ENCODE data around the gene KCNMB4. TPM values are rescaled to one million over a fixed set of nuclear protein-coding genes. Genes with fewer than 3 reads are reported as not detected.

KCNMB4 gene
- total RNA-seq, 1 experiment from 2014 or later: 3.0 TPM

DNA sequence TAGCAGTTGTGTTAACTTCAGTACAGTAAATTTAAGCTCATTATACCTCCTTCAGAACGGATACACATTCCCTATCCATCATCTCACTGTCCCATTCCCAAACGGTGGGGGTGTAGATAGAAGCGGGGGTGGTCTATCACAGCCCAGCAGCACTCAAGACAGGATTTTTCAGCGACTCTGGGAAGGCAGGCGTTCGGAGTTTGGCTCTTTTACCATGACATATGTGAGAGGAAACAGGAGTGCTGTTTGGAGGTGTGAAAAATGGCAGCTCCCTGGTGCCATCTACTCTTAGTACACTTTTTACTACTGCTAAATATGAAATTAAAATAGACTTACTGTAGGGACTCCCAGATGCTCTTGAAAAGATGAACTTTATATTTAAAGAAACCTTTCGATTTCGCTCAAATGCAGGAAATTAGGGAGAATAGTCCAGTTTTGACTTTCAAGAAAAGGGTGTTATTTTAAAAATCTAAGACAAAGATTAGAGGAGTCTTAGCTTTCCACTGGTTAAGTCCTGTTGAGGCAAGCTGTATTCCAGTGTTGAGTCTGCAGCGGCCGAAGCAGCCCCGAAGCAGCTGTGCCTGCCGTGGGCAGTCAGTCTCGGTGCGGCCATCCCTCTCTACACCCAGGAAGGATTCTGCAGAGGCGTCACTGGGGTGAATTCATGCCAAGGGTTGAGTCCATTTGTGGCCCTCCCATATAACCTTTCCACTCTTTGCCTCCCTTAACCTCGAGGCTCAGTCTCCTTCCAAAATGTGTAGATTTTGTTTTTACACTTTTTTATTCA lies 42.1 kb downstream of the KCNMB4 start:
- BruUV-seq (replicated peaks): no TSS peak
- Histone ChIP-seq H3K4me1 (ENCODE audit: insufficient read depth, low read length) (no peaks in the 10 kb centered on the region), H3K9me3 (ENCODE audit: low read length) (no peaks in the 10 kb centered on the region), H3K9me2 (replicated peaks; ENCODE audit: low read length) (no peaks in the 10 kb centered on the region), H3F3A (ENCODE audit: low read length, unreplicated experiment) (no peaks in the 10 kb centered on the region), H3K4me2 (ENCODE audit: low read length) (no peak overlapping the region), H3K4me3 (ENCODE audit: low read length) (no peak overlapping the region), H3K27ac (ENCODE audit: low read length) (no peak overlapping the region), H4K20me1 (ENCODE audit: low read length) (no peaks in the 10 kb centered on the region), H3K79me2 (ENCODE audit: low read length) (no peaks in the 10 kb centered on the region), H3K9ac (ENCODE audit: low read length) (no peak overlapping the region), H3K36me3 (ENCODE audit: low read depth, low read length) (no peaks in the 10 kb centered on the region), H3K27me3 (ENCODE audit: low read length) (no peaks in the 10 kb centered on the region), H2AFZ (ENCODE audit: low read length) (no peak overlapping the region)
- ATAC-seq (no peak), DNase-seq (no peak)
- intact Hi-C loops (cut with micrococcal nuclease): no loop called here
- ChIA-PET CTCF (interaction anchor here (0.6 kb wide), 1 partner anchor 145 kb away, joined by 6 read pairs; no protein-coding TSS in a partner anchor), POLR2A (ENCODE audit: unreplicated experiment) (no interaction called here)
- TF ChIP-seq, protein P1, sequence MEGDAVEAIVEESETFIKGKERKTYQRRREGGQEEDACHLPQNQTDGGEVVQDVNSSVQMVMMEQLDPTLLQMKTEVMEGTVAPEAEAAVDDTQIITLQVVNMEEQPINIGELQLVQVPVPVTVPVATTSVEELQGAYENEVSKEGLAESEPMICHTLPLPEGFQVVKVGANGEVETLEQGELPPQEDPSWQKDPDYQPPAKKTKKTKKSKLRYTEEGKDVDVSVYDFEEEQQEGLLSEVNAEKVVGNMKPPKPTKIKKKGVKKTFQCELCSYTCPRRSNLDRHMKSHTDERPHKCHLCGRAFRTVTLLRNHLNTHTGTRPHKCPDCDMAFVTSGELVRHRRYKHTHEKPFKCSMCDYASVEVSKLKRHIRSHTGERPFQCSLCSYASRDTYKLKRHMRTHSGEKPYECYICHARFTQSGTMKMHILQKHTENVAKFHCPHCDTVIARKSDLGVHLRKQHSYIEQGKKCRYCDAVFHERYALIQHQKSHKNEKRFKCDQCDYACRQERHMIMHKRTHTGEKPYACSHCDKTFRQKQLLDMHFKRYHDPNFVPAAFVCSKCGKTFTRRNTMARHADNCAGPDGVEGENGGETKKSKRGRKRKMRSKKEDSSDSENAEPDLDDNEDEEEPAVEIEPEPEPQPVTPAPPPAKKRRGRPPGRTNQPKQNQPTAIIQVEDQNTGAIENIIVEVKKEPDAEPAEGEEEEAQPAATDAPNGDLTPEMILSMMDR (conservative IDR thresholded peaks at IDR 0.05; ENCODE audit: low read depth, low read length): no peak
- TF ChIP-seq EZH2 (IDR thresholded peaks at IDR 0.05; ENCODE audit: low read length, unreplicated experiment) (no peak), EZH2phosphoT487 (IDR thresholded peaks at IDR 0.05; ENCODE audit: borderline replicate concordance, low read length) (no peak)

- intact Hi-C loops (cut with micrococcal nuclease): no loop called here
- no TSS peak for BruUV-seq (replicated peaks)
- no peak overlapping the region for H3K9ac ChIP-seq (ENCODE audit: low read length)
- H3K27me3 ChIP-seq (ENCODE audit: low read length): no peaks in the 10 kb centered on the region
- CTCF ChIA-PET: no interaction called here
- no peak overlapping the region for H3K4me3 ChIP-seq (ENCODE audit: low read length)
- H2AFZ ChIP-seq (ENCODE audit: low read length): no peak overlapping the region
- H3K27ac ChIP-seq (ENCODE audit: low read length): no peak overlapping the region
- H3K79me2 ChIP-seq (ENCODE audit: low read length): no peaks in the 10 kb centered on the region
- TF ChIP-seq EZH2 (IDR thresholded peaks at IDR 0.05; ENCODE audit: low read length, unreplicated experiment): no peak
- TF ChIP-seq, protein P1 (conservative IDR thresholded peaks at IDR 0.05; ENCODE audit: low read depth, low read length): no peak
- TF ChIP-seq EZH2phosphoT487 (IDR thresholded peaks at IDR 0.05; ENCODE audit: borderline replicate concordance, low read length): no peak
- DNase-seq (no peak), ATAC-seq (no peak)
- H3K4me1 ChIP-seq (ENCODE audit: insufficient read depth, low read length): no peaks in the 10 kb centered on the region
- H3K9me3 ChIP-seq (ENCODE audit: low read length): no peaks in the 10 kb centered on the region
- no peaks in the 10 kb centered on the region for H4K20me1 ChIP-seq (ENCODE audit: low read length)
- no peak overlapping the region for H3K4me2 ChIP-seq (ENCODE audit: low read length)
- POLR2A ChIA-PET (ENCODE audit: unreplicated experiment): no interaction called here
- H3K36me3 ChIP-seq (ENCODE audit: low read depth, low read length): no peaks in the 10 kb centered on the region
- no peaks in the 10 kb centered on the region for H3F3A ChIP-seq (ENCODE audit: low read length, unreplicated experiment)
- H3K9me2 ChIP-seq (replicated peaks; ENCODE audit: low read length): no peaks in the 10 kb centered on the region
These were observed 49.9 kb downstream of the KCNMB4 start for GRCh38 chr12:70415987-70416386.

DNA sequence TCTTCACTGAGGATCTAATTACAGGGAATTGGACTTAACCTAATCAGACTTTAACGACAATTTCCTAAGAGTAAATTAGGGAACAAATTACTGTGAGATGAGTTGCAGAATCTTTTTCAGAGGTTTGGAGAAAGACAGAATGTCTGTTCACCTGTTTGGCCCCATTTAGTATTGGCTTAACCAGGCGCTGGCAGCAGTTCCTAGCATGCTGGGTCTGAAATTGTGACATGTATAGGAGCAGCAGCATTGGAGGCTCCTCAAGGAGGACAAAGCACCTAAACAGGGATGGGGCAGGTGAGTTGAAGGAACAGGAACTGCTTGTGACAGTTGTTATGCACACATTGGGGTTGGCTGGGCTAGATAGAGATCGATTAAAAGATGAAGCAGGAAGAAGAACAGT lies 51.0 kb downstream of the KCNMB4 start:
- no peaks in the 10 kb centered on the region for H3K27me3 ChIP-seq (ENCODE audit: low read length)
- no peak for ATAC-seq
- no peak overlapping the region for H3K27ac ChIP-seq (ENCODE audit: low read length)
- H3K4me2 ChIP-seq (ENCODE audit: low read length): no peak overlapping the region
- no peaks in the 10 kb centered on the region for H3F3A ChIP-seq (ENCODE audit: low read length, unreplicated experiment)
- no peaks in the 10 kb centered on the region for H3K9me3 ChIP-seq (ENCODE audit: low read length)
- no peaks in the 10 kb centered on the region for H3K9me2 ChIP-seq (replicated peaks; ENCODE audit: low read length)
- BruUV-seq (replicated peaks): no TSS peak
- no peaks in the 10 kb centered on the region for H3K79me2 ChIP-seq (ENCODE audit: low read length)
- H3K4me1 ChIP-seq (ENCODE audit: insufficient read depth, low read length): no peaks in the 10 kb centered on the region
- no peak for DNase-seq
- ChIA-PET CTCF (no interaction called here), POLR2A (ENCODE audit: unreplicated experiment) (no interaction called here)
- TF ChIP-seq EZH2phosphoT487 (IDR thresholded peaks at IDR 0.05; ENCODE audit: borderline replicate concordance, low read length) (no peak), EZH2 (IDR thresholded peaks at IDR 0.05; ENCODE audit: low read length, unreplicated experiment) (no peak)
- TF ChIP-seq, protein P1 (conservative IDR thresholded peaks at IDR 0.05; ENCODE audit: low read depth, low read length): no peak
- no peaks in the 10 kb centered on the region for H4K20me1 ChIP-seq (ENCODE audit: low read length)
- no peaks in the 10 kb centered on the region for H3K36me3 ChIP-seq (ENCODE audit: low read depth, low read length)
- H3K9ac ChIP-seq (ENCODE audit: low read length): no peak overlapping the region
- no peak overlapping the region for H3K4me3 ChIP-seq (ENCODE audit: low read length)
- intact Hi-C loops (cut with micrococcal nuclease): no loop called here
- H2AFZ ChIP-seq (ENCODE audit: low read length): no peak overlapping the region

All from PC-3 (cell line).